ENCODE measurements around the gene XYLT1. TPM values are rescaled to one million over a fixed set of nuclear protein-coding genes. Genes with fewer than 3 reads are reported as not detected.

XYLT1 gene
- total and polyA plus RNA-seq, 10 of the 15 experiments (the other 5 are each of a cell fraction or from before 2014, with no cell fraction given): 0.88 to 14.8 (median 5.8) TPM

DNA sequence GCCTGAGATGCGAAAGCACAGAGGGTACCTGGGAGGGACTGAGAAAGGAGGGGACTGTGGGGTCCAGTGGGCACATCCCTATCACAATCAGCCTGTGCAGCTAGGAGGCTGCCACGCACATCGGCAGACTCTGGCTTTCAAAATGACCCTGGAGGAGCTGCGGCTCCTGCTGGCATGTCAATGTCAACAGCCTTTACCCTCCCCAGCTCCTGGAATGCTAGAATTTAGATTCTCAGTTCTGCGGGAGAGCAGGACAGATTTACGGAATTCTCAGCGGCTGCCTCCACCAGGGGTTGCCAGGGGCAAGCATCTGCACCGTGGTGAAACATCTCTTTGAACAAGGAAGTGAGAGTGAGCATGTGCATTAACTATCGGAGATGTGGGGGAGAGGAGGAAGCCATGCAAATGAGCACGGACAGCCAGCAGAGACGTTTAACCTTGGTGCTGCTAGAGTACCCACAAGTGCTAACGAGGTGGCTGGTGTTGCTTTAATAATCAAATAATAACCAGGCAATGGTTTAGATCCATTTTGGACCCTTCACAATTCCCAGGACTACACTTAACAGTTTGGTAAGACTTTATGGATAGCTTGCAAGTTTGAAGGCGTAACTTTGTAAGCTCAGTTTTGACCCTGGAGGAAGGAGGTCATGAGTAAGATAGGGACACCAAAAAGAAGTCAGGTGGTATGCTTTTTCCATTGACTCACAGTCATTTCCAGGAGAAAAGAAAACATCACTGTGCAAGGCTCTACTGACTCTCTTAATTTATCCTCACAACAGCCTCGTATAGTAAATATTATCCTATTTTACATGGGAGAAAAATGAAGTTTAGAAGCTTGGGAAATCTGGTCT, 54.1 kb downstream of the XYLT1 start (continued):
- TF ChIP-seq RCOR1 (conservative IDR thresholded peaks at IDR 0.05; ENCODE audit: low read depth, low read length): no peak
- no peak for TF ChIP-seq STAT3 (IDR thresholded peaks at IDR 0.05; ENCODE audit: low read depth, low read length)
- no peak for TF ChIP-seq ZNF24 (IDR thresholded peaks at IDR 0.05)
- TF ChIP-seq LARP7 (IDR thresholded peaks at IDR 0.05): no peak
- TF ChIP-seq IKZF1 (conservative IDR thresholded peaks at IDR 0.05): peak; percentile 90
- TF ChIP-seq, protein P1, sequence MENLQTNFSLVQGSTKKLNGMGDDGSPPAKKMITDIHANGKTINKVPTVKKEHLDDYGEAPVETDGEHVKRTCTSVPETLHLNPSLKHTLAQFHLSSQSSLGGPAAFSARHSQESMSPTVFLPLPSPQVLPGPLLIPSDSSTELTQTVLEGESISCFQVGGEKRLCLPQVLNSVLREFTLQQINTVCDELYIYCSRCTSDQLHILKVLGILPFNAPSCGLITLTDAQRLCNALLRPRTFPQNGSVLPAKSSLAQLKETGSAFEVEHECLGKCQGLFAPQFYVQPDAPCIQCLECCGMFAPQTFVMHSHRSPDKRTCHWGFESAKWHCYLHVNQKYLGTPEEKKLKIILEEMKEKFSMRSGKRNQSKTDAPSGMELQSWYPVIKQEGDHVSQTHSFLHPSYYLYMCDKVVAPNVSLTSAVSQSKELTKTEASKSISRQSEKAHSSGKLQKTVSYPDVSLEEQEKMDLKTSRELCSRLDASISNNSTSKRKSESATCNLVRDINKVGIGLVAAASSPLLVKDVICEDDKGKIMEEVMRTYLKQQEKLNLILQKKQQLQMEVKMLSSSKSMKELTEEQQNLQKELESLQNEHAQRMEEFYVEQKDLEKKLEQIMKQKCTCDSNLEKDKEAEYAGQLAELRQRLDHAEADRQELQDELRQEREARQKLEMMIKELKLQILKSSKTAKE (IDR thresholded peaks at IDR 0.05; ENCODE audit: low read depth, poor library complexity, severe bottlenecking): peak; percentile 32
- no peak for TF ChIP-seq SUPT20H (IDR thresholded peaks at IDR 0.05; ENCODE audit: borderline replicate concordance, control insufficient read depth, low read depth, low read length)
- TF ChIP-seq RFX5 (IDR thresholded peaks at IDR 0.05; ENCODE audit: low read depth, low read length): no peak
- TF ChIP-seq GABPA (IDR thresholded peaks at IDR 0.05; ENCODE audit: low read depth): no peak
- TF ChIP-seq JUND (IDR thresholded peaks at IDR 0.05; ENCODE audit: low read depth, low read length): no peak
- TF ChIP-seq POLR2AphosphoS5 (IDR thresholded peaks at IDR 0.05; ENCODE audit: low read length): peak; percentile 70
- TF ChIP-seq WRNIP1 (IDR thresholded peaks at IDR 0.05; ENCODE audit: borderline replicate concordance, low read depth, low read length): no peak
- TF ChIP-seq SREBF1 (IDR thresholded peaks at IDR 0.05; ENCODE audit: low read length): no peak
- TF ChIP-seq SRF (IDR thresholded peaks at IDR 0.05; ENCODE audit: low read depth in 2 of 2, low read length in 2 of 2): no peak
- TF ChIP-seq, protein P2, sequence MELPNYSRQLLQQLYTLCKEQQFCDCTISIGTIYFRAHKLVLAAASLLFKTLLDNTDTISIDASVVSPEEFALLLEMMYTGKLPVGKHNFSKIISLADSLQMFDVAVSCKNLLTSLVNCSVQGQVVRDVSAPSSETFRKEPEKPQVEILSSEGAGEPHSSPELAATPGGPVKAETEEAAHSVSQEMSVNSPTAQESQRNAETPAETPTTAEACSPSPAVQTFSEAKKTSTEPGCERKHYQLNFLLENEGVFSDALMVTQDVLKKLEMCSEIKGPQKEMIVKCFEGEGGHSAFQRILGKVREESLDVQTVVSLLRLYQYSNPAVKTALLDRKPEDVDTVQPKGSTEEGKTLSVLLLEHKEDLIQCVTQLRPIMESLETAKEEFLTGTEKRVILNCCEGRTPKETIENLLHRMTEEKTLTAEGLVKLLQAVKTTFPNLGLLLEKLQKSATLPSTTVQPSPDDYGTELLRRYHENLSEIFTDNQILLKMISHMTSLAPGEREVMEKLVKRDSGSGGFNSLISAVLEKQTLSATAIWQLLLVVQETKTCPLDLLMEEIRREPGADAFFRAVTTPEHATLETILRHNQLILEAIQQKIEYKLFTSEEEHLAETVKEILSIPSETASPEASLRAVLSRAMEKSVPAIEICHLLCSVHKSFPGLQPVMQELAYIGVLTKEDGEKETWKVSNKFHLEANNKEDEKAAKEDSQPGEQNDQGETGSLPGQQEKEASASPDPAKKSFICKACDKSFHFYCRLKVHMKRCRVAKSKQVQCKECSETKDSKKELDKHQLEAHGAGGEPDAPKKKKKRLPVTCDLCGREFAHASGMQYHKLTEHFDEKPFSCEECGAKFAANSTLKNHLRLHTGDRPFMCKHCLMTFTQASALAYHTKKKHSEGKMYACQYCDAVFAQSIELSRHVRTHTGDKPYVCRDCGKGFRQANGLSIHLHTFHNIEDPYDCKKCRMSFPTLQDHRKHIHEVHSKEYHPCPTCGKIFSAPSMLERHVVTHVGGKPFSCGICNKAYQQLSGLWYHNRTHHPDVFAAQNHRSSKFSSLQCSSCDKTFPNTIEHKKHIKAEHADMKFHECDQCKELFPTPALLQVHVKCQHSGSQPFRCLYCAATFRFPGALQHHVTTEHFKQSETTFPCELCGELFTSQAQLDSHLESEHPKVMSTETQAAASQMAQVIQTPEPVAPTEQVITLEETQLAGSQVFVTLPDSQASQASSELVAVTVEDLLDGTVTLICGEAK (IDR thresholded peaks at IDR 0.05; ENCODE audit: borderline replicate concordance): no peak; the same call in 1 of the 2 replicates
- no peak for TF ChIP-seq KAT2A (conservative IDR thresholded peaks at IDR 0.05; ENCODE audit: control insufficient read depth, low read depth, low read length)
- no peak for TF ChIP-seq MYB (IDR thresholded peaks at IDR 0.05; ENCODE audit: borderline replicate concordance, low read depth, low read length)
- peak; percentile 89 to 90 for TF ChIP-seq BHLHE40 (IDR thresholded peaks at IDR 0.05; ENCODE audit: borderline replicate concordance in 1 of 2, low read depth in 2 of 2, low read length in 1 of 2)
- TF ChIP-seq CBX3 (IDR thresholded peaks at IDR 0.05; ENCODE audit: borderline replicate concordance, low read depth): no peak
- TF ChIP-seq SMARCA5 (IDR thresholded peaks at IDR 0.05): no peak
- TF ChIP-seq, protein P3, sequence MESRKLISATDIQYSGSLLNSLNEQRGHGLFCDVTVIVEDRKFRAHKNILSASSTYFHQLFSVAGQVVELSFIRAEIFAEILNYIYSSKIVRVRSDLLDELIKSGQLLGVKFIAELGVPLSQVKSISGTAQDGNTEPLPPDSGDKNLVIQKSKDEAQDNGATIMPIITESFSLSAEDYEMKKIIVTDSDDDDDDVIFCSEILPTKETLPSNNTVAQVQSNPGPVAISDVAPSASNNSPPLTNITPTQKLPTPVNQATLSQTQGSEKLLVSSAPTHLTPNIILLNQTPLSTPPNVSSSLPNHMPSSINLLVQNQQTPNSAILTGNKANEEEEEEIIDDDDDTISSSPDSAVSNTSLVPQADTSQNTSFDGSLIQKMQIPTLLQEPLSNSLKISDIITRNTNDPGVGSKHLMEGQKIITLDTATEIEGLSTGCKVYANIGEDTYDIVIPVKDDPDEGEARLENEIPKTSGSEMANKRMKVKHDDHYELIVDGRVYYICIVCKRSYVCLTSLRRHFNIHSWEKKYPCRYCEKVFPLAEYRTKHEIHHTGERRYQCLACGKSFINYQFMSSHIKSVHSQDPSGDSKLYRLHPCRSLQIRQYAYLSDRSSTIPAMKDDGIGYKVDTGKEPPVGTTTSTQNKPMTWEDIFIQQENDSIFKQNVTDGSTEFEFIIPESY (IDR thresholded peaks at IDR 0.05): no peak

Measured in GM12878 (cell line).